ENCODE results near the gene MAEA.

- TF ChIP-seq CTCF (IDR thresholded peaks at IDR 0.05) (no peak), POLR2A (IDR thresholded peaks at IDR 0.05) (no peak)
Observed at GRCh38 chr4:1285151-1285789, 4.4 kb upstream of the MAEA start.
